NOMO-1 treated with DMSO at 0.1 percent for 48 hours (cell line): ENCODE data around the gene ESR1.
A peak's percentile ranks its signal among the peaks of the same experiment; 100 is the strongest.
"Not testable (repeated sequence)": the region's sequence is repeated elsewhere in the genome, so short reads cannot be mapped to it uniquely, and the experiment has no call there.

Experiments
- DNase-seq: peaks from one replicate; lab custom pipeline; 2025; ENCODE audit not compliant: unreplicated experiment; lab: John Stamatoyannopoulos, UW

ESR1 gene

DNA sequence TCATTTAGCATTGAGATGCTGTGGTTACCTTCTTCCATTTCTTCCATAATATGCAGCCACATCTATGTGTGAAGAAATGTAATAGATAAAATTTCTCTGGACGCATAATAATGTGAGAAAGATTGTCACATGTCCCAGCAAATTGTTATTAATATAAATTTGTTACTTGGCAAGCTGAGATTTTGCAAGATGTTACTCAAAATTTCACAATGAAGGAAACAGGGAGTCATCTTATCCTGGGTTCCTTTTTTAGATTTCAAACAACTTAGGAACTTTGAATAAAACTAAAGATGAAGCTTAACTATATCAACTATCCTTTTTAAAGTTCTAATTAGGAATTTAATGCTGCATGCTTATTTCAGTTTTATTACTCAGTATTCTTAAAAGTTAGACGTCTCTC is 3.6 kb downstream of the ESR1 start:
- no peak for DNase-seq

DNA sequence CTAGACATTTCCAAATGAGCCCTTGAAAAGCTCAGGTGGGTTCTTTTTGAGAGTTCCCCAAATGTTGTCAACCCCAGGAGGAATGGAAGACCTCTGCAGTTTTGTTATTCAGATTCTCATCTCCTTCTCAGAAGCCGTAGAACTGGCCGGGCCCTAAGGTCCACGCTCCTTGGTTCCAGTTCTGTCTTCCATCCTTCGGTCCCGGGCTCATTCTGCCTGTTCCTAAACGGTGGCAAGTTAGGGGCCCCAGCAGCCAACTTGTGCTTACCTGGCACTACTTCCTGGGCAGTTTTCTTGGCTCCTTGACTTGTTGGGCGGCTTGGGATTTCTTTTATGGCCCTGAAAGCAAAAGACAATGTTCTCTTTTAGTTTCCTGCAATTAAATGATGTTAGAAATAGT is 6.4 kb downstream of the ESR1 start:
- peak; percentile 11 for DNase-seq

DNA sequence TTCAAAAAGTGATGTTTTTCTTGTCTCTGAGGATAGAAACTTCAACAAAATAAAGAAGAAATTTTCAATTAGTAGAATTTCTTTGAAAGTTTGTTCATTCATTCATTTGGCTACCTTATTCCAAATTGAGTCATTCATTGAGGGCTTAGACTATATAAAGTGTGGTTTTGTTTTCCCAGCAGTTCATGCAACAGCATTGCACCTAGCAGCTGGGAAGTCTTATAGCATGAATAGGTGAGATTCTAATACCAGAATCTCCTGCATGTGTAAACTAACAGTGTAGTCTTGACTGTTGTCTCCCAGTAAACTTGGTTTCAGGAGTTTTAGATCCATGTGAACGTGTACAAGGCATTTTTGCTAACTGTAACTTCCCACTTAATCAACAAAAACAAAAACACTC is 7.1 kb downstream of the ESR1 start:
- no peak for DNase-seq

DNA sequence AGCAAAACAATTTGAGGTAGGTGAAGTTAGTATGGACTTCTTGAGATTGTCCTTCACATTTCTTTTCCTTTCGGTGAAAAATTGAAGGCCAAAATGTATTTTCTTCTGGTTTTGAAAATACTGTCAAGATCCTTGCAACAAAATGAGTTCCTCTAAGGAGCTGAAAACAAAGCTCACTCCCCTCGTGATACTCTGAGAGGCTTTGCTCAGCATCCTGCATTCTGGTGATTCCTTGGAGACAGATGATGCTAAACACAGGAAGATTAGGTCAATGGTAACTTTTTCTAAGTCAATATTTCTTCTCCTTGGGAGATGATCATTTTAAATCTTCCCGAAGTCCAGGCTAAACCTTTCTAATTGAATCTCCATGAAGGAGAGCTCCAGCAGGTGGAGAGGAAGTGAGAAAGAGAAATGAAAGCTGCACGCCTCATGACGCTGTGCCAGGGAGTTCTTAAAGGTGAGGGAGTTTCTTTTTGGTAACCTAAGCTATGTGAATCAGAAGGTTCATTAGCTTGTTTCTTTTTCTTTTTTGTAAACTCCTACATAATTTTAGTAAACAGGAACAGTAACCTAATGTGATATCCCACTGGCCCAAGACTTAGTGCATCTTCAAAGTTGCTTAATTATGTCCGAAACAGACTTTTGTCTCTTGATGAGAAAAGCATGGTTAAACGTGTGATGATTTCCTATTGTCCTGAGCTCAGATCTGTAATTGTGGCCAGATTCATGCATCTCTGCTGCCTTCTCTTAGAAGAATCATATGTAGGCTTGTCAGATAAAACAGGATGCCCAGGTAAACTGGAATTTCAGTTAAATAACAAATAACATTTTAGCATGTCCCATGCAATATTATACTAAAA is 15.0 kb downstream of the ESR1 start:
- peak; percentile 11 for DNase-seq

DNA sequence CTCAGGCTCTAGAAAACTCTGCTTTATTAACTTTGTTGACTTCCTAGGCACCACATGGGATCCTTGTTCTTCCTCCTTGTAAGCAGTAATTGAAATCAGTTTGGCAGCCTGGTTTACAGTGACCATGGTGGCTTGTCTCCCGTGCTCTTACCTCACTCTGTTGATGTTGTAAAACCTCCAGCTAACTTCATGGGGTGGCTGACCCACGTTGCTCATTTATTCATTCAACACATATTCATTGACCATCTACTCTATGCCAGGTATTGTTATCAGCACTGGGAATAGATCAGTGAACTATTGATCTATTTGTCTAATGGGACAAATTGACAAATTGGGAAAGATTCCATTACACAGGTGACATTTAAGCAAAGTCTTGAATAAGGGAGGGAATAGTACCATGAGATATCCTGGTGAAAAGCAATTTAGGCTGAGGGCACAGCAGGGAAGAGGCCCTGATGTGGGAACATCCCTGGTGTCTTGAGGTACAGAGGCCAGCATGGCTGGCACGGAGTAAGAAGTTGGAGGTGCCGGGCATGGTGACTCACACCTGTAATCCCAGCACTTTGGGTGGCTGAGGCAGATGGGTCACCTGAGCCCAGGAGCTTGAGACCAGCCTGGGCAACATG is 19.1 kb downstream of the ESR1 start:
- no peak for DNase-seq

DNA sequence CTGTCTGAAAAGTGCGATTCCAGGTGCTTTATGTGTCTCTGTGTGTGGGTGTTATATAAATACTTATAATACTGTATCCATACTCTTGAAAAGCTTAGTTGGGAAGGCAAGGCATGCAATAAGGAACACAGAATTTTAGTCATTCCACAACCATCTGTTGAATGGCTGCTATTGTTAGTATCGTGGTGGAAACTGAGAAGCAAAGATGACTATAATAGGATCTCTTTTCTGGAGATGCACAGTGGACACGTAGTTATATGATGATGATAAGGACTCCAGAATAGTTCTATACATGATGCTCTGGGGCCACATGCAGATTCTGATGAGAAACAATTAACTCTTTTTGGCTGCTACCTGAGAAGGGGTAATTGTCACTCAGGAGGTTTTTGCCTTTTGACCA is 25.2 kb downstream of the ESR1 start:
- no peak for DNase-seq

DNA sequence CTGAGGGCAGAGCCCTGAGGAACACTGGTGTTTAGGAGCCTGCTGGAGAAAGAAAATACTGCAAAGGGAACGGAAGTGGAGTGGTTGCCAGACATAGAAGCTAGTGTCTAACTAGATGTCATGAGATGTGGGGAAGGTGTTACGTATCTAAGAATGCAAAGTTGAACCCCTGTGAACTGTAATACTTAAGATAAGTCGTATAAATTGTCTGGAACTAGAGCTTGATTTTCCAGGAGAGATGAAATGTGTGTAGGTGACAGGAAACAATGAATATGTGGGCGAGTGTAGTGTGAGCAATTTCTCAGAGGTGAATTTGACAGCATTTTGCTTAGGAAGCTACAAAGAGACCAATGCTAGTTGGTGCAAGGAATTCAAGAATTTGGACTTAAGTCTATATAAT is 27.9 kb downstream of the ESR1 start:
- no peak for DNase-seq

DNA sequence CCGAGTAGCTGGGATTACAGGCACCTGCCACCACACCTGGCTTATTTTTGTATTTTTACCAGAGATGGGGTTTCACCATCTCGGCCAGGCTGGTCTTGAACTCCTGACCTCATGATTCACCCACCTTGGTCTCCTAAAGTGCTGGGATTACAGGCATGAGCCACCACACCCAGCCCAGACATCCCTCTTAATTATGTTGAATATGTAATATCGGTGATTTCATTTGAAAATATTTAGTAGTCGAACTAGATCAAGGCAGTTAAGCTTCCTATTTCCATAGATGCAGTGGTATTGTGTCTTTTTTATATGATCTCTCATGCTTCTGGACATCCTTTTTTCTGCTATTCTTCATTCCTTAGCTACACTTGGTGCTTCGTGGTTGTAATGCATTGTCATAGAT is 29.7 kb downstream of the ESR1 start:
- DNase-seq: no peak

DNA sequence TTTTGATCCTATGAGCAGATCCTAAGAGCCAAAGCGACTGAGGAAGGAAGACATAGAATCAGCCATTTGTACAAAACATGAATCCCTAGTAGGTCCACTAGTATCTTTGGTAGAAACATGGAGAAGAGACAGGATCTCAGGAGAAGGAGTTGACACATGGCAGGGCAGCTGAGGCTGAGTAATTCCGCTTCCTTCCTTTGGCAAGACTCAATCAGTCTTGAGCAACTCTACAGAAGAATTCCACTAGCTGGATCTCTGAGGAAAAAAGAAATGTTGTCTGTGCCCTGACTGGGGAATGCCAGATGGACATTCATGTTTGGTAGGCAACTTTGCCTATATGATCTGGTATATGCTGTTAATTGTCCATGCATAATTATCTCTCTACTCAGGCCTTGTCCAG is 35.3 kb downstream of the ESR1 start:
- DNase-seq: no peak

DNA sequence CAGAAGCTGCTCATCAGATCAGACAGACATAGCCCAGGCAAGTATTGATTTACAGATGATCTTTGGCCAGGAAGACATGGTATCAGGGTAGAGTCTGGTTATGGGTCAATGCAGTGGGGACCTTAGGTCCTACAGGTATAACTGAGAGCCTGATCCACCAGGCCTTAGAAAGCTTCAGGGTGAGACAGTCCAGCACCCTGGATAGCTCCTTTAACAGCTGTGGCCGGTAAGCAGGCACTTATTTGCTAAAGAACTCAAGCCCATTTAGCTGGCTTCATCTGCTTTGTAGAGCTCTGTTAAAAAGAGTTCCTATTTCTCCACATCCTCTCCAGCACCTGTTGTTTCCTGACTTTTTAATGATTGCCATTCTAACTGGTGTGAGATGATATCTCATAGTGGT is 39.6 kb downstream of the ESR1 start:
- DNase-seq: no peak

DNA sequence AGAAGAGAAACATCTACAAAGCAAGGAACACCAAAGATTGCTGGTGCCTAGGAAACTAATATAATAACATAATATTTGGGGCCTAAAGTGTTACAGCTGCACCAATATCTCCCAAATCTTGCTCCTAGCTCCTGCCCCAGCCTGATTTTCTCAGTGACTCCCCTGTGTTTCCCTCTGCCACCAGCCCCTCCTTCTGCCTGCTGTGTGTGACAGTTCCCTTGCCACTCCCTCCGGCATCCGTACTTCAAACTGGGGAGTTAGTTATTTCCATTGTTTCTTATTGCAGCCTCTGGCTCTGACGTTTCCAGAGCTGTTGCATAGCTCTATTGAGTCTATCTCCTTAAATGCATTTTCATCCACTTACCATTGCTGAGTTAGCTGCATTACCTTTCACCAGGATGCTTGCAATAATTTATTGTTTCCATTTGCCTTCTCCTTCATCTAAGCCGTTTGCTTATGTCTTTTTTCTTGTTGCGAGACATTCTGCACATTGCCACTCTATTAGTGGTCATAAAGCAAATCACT is 43.1 kb downstream of the ESR1 start:
- DNase-seq: no peak

DNA sequence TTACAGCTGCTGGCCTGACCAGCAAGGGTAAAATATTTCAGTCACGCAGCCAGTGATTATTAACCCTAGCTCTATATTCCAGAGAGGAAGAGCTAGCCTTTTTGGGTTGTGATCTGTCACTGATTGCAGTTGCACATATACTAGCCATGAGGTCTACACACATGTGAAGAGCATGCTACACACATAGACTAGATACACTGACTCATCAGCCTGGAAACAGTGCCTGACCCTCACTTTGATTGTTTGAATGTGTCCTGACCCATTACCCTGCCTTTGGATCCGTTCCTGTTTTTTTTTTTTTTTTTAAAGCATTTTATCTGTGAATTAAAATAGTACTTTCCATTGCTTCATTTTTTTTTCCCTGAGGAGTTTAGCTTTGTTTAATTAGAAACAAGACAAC is 50.8 kb downstream of the ESR1 start:
- no peak for DNase-seq

DNA sequence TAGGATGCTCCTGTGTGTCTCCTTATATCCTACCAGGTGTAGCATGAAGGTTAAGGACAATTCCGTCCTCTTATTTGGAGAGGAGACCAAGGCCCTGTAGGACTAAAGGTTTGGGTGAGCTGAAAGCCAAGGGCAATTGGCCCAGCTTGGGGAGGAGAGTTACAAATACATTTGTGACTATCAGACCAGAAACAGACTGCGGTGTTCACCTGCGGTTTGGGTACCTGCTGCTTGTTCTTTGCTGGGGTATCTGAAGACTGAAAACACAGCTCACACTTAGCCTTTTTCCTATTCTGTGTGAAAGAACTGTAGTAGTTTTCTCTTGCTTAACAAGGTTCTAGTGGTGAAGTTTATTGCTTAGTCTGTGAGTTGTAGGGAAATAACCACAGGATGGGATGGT is 55.0 kb downstream of the ESR1 start:
- DNase-seq: no peak

DNA sequence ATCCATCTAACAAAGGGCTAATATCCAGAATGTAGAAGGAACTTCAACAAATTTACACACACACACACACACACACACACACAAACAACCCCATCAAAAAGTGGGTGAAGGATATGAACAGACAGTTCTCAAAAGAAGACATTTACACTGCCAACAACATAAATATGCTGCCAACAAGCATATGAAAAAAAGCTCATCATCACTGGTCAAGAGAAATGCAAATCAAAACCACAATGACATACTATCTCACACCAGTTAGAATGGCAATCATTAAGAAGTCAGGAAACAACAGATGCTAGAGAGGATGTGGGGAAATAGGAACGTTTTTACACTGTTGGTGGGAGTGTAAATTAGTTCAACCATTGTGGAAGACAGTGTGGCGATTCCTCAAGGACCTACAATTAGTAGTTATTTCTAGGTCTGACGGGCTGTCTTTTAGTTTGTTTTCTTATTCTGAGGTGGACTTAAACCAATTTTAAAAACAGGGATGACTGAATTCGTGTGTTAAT is 59.9 kb downstream of the ESR1 start:
- not testable (repeated sequence) for DNase-seq

DNA sequence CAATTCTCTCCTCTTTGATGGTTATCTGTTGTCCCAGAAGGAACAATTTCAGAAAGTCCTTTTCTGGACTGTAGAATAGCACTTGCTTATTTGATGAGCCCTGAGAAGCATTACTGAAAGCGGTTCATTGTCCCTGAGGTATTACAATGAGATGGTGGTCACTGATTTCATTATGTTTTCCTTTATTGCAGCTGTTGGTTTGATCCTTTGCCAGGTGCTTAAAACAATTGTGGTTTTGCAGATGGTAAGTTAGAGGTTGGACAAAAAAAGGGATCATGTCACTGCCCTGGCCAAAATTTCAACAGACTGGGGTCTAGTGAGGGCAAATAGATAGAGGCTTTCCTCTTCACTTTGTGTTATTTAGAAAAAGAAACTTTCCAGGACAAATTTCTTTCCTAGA is 61.9 kb downstream of the ESR1 start:
- DNase-seq: no peak

DNA sequence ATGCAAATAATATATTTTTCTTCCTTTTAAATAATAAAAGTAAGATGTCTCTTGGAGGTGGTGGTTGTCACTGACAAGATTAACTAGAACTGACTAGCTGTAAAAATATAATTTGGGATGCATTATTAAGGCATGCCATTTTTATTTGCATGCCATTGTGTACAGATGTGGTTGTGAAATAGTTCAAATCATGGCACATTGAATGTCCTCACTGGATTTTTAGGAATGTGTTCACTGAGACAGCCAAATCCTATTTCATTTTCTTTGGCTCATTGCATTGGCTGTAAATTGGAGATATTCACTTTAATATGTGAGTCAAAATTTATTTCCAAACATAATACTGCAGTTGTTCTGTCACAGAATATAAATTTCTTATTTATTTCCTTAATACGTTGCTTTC is 62.3 kb downstream of the ESR1 start:
- no peak for DNase-seq

DNA sequence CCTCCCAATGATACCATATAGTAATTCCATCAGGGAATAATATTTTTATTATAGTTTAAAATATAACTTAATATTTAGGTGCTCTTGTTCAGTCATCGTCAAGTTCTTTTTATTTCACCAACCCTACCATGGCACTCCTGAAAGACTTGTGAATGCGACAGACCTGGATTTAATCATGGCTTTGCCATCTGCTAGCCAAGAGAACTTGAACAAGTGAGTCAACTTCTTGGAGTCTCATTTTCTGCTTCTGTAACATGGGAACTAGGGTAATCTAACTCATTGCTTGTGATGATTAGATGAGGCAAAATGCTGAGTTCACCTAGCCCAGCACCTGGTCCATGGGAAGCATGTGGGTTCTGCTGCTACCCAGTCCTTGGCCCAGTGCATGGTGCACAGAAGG is 62.9 kb downstream of the ESR1 start:
- no peak for DNase-seq

DNA sequence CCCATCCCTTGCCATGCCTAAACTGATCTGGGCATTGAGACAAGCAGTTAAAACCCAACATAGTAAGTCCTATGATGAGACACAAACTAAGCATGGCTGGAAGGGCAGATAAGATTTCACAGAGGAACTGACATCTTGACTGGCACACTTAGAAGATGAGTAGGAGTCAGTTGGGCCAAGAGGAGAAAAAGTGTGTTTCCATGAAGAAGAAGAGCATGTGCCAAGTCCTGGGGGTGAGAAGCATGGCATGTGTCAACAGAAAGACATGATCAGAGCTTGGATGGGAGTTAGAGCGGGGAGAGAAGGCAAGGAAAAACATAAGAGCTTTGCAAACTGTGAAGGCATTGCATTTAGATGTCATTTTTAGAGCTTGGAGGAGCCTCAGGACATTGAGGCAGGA is 68.0 kb downstream of the ESR1 start:
- no peak for DNase-seq

DNA sequence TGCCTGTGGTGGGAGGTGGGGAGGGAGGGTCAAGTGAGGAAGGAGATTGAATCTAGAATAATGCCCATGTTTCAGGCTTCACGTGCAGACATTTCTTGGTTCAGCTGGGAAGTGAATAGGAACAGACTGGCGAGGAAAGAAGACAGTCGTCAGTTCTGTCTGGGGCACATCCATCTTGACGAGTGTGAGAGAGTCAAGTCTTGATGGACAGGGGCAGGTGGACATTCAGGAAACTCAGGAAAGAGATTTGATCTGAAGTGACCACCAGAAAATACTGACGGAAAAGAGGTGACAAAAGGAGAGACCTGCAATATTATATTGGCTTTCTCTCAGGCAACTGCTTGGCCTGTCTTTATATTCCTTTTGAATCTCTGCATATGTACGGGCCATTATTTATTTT is 68.6 kb downstream of the ESR1 start:
- no peak for DNase-seq

DNA sequence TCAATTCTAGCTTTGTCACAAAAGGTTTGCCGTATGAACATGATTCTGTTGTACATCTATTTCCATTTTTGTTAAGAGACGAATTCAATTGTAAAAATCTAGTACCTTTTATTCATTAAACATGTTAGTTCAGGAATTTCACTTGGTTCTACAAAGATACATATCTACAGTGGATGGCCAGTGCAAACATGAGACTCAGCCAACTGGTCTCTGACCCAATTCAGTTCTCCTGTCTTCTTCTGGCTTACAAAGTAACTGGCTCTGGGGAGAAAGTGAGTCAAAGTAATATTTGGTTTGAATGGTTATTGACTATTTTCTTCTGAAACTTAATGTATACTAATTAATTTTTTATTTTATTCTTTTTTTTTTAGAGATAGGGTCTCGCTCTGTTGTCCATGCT is 70.0 kb downstream of the ESR1 start:
- no peak for DNase-seq

DNA sequence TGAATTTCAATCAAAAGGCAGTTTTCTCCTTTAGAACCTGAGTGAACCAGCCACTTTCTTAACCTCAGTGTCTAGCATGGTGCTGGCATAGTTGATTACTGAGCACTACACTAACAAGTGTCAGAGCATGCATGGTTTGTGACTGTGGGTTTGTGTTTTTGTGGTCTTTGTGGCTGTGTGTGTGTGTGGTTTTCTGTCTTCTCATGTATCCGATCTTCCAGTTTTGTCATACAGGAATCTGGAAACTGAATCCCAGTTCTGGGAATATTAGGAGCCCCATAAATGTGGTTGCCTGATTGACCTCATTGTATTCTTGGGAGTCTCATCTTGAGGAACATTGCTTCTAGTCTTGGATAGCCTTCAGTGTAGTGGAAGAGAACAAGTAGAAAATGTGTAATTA is 73.7 kb downstream of the ESR1 start:
- no peak for DNase-seq

DNA sequence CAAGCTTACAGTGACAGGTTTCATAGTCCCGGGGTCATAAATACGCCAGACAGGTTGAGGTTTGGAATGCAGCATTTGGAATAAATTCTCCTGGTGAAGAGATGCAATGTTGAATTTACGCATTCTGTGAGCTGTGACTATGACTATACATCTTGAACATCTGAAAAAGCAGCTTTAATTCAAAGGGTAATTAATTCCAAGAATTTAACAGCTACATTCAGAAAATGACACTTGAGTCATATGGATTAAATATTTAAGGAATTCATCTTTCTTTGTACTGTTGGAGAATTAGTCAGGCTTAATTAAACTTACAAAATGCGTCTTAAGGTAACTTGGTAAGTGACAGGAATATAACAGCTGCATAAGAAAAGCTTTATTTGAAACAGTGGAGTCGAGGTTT is 74.7 kb downstream of the ESR1 start:
- no peak for DNase-seq
